Measurements from ENCODE around the gene NEURL1B.
"Not testable (repeated sequence)": the region's sequence is repeated elsewhere in the genome, so short reads cannot be mapped to it uniquely, and the experiment has no call there.

The NEURL1B gene

GRCh38 chr5:172674155-172674554 is 33.1 kb downstream of the NEURL1B start:
- in situ Hi-C loops (cut with HindIII; ENCODE audit: low sequenced_read_pairs), result no loop called here

GRCh38 chr5:172676914-172677475 is 35.9 kb downstream of the NEURL1B start:
- in situ Hi-C loops (cut with HindIII; ENCODE audit: low sequenced_read_pairs), result no loop called here

GRCh38 chr5:172678362-172678874 is 37.4 kb downstream of the NEURL1B start:
- in situ Hi-C loops (cut with HindIII; ENCODE audit: low sequenced_read_pairs), result not testable (repeated sequence)

GRCh38 chr5:172678902-172679301 is 37.8 kb downstream of the NEURL1B start:
- in situ Hi-C loops (cut with HindIII; ENCODE audit: low sequenced_read_pairs), result no loop called here

- in situ Hi-C loops (cut with HindIII; ENCODE audit: low sequenced_read_pairs), result loop anchor here (5.0 kb wide), 1 partner anchor 37 kb away; the partner anchor contains the start of gene NEURL1B
Measured at GRCh38 chr5:172679628-172680212, 38.7 kb downstream of the NEURL1B start.

GRCh38 chr5:172680921-172681320 is 39.9 kb downstream of the NEURL1B start:
- in situ Hi-C loops (cut with HindIII; ENCODE audit: low sequenced_read_pairs), result loop anchor here (5.0 kb wide), 1 partner anchor 39 kb away; the partner anchor contains the start of gene NEURL1B

GRCh38 chr5:172681421-172681820 is 40.4 kb downstream of the NEURL1B start:
- in situ Hi-C loops (cut with HindIII; ENCODE audit: low sequenced_read_pairs), result loop anchor here (5.0 kb wide), 1 partner anchor 39 kb away; the partner anchor contains the start of gene NEURL1B

- in situ Hi-C loops (cut with HindIII; ENCODE audit: low sequenced_read_pairs), result loop anchor here (5.0 kb wide), 1 partner anchor 41 kb away; the partner anchor contains the start of gene NEURL1B
Measured at GRCh38 chr5:172683264-172683644, 42.2 kb downstream of the NEURL1B start.

GRCh38 chr5:172683645-172684471 is 42.8 kb downstream of the NEURL1B start:
- in situ Hi-C loops (cut with HindIII; ENCODE audit: low sequenced_read_pairs), result loop anchor here (5.0 kb wide), 1 partner anchor 42 kb away; the partner anchor contains the start of gene NEURL1B

- in situ Hi-C loops (cut with HindIII; ENCODE audit: low sequenced_read_pairs), result no loop called here
Measured at GRCh38 chr5:172685091-172685490, 44.0 kb downstream of the NEURL1B start.

GRCh38 chr5:172686111-172686510 is 45.0 kb downstream of the NEURL1B start:
- in situ Hi-C loops (cut with HindIII; ENCODE audit: low sequenced_read_pairs), result no loop called here

GRCh38 chr5:172686539-172687390 is 45.7 kb downstream of the NEURL1B start:
- in situ Hi-C loops (cut with HindIII; ENCODE audit: low sequenced_read_pairs), result no loop called here

GRCh38 chr5:172687940-172688339 is 46.9 kb downstream of the NEURL1B start:
- in situ Hi-C loops (cut with HindIII; ENCODE audit: low sequenced_read_pairs), result no loop called here

- in situ Hi-C loops (cut with HindIII; ENCODE audit: low sequenced_read_pairs), result no loop called here
Measured at GRCh38 chr5:172688349-172689217, 47.5 kb downstream of the NEURL1B start.

GRCh38 chr5:172689218-172689572 is 48.1 kb downstream of the NEURL1B start:
- in situ Hi-C loops (cut with HindIII; ENCODE audit: low sequenced_read_pairs), result no loop called here

GRCh38 chr5:172689801-172690200 is 48.7 kb downstream of the NEURL1B start:
- in situ Hi-C loops (cut with HindIII; ENCODE audit: low sequenced_read_pairs), result no loop called here

- in situ Hi-C loops (cut with HindIII; ENCODE audit: low sequenced_read_pairs), result no loop called here
Measured at GRCh38 chr5:172690258-172691075, 49.4 kb downstream of the NEURL1B start.

GRCh38 chr5:172691886-172692285 is 50.8 kb downstream of the NEURL1B start:
- in situ Hi-C loops (cut with HindIII; ENCODE audit: low sequenced_read_pairs), result no loop called here

- in situ Hi-C loops (cut with HindIII; ENCODE audit: low sequenced_read_pairs), result no loop called here
Measured at GRCh38 chr5:172692451-172692850, 51.4 kb downstream of the NEURL1B start.

Data from DLD1 (cell line).